HG02588 (cell line): ENCODE results near the gene OR52D1.

Experiments used
- ATAC-seq: cut with Tn5 transposase; IDR thresholded peaks from one replicate; pipeline ENCODE4 v1.9.1; 2021; ENCODE audit warnings: mild to moderate bottlenecking, moderate library complexity; ENCODE audit not compliant: unreplicated experiment

The OR52D1 gene

DNA sequence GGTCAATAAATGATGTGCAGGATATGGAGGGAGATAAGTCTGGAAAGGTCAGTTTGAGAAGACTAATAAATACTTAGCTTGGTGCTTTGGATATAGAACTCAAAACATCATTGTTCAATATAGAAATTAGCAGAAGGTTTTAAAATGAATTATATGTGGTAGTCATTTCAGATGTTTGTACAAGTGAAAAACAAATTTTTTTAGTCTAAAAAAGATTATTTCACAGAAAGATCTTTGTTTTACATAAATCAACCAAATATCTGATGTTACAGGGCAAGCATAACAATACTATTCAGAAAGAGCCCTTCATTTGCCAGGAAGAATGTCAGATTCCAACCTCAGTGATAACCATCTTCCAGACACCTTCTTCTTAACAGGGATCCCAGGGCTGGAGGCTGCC is at the start of gene OR52D1:
Gene OR52D1 (plus strand): TSS at position 301 of the 400 bp plus-strand sequence. CDS start 22 bp downstream, at position 323.
- ATAC-seq = no peak

GRCh38 chr11:5441414-5441813 is 47.1 kb upstream of the OR52D1 start, which contains the start of gene OR51I1:
TSS of gene OR51I1 (minus strand) at chr11:5441514. CDS start at chr11:5441514, 0 bp downstream.
- ATAC-seq = no peak

GRCh38 chr11:5443835-5444393 is 44.6 kb upstream of the OR52D1 start:
- ATAC-seq = no peak

DNA sequence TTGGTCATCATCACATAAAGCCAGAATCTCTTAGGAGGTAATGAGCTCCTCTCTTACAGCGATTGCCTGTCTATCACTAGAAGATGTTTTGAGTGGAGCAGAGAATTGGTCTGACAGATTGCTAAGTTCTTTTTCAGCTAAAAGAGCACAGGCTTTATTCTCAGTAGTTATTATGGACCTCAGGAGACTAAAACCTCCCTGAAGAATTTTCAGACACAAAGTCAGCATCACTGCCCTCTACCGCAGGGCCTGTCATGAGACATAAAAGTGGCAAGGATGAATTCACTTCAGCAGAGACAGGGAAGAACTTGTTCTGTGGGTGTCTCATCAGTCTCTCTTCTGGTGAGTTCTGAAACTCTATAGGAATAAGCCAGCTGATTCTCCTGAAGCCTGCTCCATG is 39.5 kb upstream of the OR52D1 start, which contains the start of gene OR51I2:
Gene OR51I2 (plus strand): TSS at position 301 of the 400 bp plus-strand sequence. CDS start 4,166 bp downstream, outside the sequence.
- no peak for ATAC-seq

GRCh38 chr11:5449432-5449831 is 39.1 kb upstream of the OR52D1 start:
- ATAC-seq = no peak

DNA sequence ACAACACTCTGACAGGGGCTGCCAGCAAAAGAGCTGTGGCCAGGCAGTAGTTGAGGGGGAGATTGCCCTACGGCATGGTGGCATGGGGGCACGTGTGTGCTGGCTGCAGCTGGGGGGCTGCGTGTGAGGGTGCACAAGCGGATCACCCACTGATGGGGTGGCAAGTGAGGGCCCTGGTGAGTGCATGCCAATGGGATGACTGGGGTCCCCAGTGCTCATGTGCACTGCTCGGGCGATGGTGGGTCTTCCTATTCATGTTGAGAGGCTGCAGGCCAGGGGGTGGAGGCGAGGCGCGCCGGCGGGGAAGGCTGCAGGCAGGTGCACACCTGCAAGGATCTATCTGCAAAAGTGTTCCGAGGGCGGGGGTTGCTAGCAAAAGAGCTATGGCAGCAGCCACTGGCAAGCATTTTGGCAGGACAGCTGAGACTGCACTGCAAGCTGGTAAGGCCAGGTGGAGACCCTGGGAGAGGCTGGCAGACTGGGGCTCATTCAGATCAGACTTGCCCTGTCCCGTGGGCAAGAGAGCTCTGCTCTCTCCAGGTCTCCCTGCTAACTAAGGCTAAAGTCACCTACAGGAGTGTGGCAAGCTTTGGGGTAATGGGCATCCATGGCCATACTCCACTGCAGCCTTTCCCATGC is 27.4 kb upstream of the OR52D1 start:
- no peak for ATAC-seq

DNA sequence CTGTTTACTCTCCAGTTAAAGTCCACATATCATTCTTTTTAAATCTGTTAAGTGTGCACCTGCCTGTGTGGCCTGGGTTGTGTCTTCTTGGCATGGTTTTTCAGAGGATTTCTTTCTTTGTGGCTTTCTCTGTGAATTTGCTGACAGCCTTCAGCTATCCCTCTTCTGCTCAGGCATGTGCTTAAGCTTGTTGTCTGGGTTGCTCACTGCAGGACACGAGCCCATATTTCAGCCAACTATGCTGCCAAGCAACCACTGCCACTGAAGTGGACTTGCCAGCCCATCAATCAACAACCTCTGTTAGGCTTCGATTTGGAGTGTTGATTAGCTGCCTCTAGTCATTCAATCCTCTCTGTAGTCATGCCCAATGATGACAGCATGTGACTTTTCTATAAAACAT is 21.0 kb upstream of the OR52D1 start:
- no peak for ATAC-seq

DNA sequence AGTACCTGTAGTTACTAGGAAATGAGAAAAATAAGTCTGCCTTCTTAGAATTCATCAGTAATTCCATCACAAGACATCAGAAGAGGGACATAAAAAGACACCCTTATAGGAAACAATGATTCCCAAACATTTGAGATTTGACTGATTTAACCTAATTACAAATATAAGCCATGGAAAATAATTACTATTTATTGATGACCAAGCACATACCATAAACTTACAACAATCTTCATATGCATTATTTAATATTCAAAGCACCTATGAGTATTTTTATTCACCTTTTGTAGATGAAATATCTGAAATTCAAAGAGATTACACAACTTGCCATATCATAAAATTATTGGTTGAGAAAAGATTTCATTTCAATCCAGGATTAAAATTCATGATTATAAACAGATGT is 14.6 kb upstream of the OR52D1 start:
- ATAC-seq = no peak

- ATAC-seq = peak; percentile 74
Observed at GRCh38 chr11:5476186-5476819, 12.2 kb upstream of the OR52D1 start.

GRCh38 chr11:5486003-5486402 is 2.5 kb upstream of the OR52D1 start:
- no peak for ATAC-seq

- no peak for ATAC-seq
Observed at GRCh38 chr11:5486421-5486820, 2.1 kb upstream of the OR52D1 start.

DNA sequence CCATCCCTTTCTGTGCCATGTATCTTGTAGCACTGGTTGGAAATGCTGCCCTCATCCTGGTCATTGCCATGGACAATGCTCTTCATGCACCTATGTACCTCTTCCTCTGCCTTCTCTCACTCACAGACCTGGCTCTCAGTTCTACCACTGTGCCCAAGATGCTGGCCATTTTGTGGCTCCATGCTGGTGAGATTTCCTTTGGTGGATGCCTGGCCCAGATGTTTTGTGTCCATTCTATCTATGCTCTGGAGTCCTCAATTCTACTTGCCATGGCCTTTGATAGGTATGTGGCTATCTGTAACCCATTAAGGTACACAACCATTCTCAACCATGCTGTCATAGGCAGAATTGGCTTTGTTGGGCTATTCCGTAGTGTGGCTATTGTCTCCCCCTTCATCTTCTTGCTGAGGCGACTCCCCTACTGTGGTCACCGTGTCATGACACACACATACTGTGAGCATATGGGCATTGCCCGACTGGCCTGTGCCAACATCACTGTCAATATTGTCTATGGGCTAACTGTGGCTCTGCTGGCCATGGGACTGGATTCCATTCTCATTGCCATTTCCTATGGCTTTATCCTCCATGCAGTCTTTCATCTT is 414 bp downstream of the OR52D1 start:
- ATAC-seq = no peak

DNA sequence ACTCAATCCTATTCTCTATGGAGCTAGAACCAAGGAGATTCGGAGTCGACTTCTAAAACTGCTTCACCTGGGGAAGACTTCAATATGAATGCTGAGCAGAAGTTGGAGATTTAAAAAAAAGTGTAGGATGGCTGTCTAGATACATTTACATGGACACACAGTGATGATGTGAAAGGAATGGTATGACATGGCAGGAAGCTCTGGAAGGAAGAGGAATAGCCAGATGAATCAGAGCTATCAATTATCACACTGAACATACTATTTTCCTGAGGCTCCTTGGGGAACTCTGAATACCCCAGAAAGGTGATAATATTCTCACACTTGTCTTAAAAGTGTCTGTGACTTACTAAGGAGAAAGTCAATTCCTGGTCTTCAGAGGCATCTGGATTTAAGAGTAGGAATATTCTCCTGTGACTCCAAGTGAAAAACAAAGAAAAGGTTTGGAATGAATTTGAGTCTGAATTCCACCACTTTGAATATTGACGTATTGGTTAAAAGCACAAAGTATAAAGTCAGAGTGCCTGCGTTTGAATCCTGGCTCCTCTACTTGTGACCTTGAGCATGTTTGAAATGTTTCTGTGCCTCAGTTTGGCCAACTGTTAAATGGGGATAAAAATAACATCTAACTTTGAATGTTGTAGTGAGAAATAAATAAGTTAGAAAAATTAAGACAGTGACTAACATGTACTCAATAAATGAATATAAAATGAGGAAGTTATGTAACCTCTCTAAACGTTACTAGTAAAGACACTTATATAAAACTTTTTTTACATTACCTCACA is 1.3 kb downstream of the OR52D1 start:
- ATAC-seq = no peak

DNA sequence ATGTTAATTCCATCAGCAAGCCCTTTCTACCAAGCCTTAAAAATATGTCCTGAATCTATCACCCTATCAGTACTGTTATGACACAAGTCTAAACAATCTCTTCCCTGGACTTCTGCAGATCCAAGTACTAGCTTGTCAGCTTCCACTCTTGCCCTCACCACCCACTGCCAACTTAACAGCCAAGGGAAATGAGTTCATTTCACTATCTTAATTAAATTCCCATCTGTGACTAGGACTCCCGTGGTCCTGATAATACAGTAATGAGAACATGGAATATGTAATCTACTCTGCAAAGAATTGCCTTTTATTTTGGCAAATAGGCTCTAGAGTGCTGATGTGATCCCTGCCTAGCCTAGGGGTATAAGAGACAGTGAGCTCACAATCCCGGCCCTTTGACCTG is 11.2 kb downstream of the OR52D1 start:
- ATAC-seq = no peak

DNA sequence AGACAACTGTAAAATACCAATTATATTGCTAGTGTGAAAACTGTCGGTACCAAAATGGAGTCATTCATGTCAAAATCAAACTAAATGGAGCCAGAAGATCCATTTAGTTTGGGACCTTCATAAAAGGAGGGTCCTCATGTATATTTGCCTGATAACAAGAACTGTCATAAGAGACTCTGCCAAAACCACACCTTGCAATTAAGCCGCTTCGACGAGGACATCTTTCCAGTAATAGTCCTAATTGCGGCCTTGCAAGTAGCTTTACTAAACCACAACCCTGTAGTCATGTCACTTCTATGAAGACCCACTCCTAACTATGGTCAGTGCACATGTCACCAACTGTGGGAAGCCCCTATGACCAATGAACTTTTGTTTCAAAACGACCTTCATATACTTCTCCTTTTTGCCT is 11.9 kb downstream of the OR52D1 start:
- ATAC-seq = no peak

- no peak for ATAC-seq
Observed at GRCh38 chr11:5504403-5504921, 16.0 kb downstream of the OR52D1 start.

GRCh38 chr11:5505363-5506048 is 17.0 kb downstream of the OR52D1 start:
- ATAC-seq = no peak

DNA sequence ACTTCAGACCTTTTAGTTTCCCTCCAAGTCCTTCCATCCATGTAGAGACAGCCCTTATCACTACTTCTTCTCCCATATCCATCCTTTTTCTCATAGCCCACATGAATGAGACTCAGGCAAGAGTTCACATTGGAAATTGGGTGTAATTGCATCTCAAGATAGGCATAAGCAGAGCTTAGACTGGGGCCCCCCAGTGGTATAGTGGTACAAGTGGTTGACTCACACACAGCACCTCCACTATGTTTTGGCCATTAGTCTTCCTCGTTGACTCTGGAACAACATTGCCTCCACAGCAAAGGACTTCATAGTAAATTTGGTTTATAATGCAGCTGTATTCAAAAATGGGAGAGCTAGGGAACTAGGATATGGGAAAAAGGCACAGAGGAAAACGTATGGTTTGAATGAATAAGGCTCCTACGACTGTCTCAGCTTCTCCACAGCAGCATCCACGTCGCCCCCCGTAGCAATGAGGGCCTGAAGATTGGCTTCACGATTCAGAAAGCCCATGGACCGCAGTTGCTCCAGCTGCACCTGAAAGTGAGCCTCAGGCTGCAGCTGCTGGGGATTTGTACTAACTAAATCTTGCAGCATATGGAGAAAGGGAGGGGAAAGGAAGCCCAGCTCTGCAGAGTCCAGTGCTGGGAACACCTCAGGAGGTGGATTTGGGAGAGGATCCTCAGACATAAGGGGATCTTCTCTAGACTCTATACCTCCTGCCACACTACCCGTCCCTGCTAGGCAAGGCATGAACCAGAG is 18.9 kb downstream of the OR52D1 start:
- no peak for ATAC-seq

DNA sequence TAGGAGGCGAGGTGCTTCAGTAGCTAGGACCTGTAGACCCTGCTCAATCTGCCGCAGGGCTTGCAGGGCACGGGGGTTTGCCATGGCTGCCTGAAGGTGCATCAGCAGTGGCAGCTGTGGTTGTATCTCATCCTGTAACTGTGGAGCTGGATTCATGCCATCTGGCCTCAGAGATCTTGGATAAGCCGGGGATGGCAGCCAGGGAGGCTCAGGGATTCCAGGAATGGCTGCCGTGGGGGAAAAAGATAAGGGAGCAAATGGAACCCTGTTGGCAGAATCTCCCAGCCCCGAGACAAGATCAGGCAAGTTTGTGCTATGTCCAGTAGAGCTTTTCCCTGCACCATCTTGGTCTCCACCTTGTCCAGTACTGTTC is 19.4 kb downstream of the OR52D1 start:
- no peak for ATAC-seq

DNA sequence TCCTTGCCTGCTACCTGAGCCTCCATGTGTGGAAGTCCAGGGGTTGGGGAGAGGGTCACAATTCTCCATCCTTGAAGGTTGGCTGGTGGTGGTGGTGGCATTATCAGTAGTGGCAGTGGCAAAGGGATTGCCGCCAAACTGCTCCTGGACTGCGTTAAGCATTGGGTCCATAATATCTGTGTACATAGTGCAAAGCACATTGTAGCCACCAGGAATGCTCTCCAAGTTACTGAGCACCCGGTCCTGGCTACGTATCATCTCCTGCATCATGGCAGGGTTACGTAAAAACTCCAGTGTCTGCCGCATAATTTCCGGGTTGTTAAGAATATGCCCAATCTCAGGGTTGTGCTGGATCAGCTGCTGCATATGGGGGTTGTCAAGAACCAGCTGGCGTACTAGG is 20.1 kb downstream of the OR52D1 start:
- ATAC-seq = no peak
